NCI-H1092 treated with DMSO at 0.1 percent for 48 hours (cell line): ENCODE measurements around the gene ETAA1.

Experiments used
- DNase-seq: peaks from one replicate; lab custom pipeline; 2025; lab: John Stamatoyannopoulos, UW

The ETAA1 gene

DNA sequence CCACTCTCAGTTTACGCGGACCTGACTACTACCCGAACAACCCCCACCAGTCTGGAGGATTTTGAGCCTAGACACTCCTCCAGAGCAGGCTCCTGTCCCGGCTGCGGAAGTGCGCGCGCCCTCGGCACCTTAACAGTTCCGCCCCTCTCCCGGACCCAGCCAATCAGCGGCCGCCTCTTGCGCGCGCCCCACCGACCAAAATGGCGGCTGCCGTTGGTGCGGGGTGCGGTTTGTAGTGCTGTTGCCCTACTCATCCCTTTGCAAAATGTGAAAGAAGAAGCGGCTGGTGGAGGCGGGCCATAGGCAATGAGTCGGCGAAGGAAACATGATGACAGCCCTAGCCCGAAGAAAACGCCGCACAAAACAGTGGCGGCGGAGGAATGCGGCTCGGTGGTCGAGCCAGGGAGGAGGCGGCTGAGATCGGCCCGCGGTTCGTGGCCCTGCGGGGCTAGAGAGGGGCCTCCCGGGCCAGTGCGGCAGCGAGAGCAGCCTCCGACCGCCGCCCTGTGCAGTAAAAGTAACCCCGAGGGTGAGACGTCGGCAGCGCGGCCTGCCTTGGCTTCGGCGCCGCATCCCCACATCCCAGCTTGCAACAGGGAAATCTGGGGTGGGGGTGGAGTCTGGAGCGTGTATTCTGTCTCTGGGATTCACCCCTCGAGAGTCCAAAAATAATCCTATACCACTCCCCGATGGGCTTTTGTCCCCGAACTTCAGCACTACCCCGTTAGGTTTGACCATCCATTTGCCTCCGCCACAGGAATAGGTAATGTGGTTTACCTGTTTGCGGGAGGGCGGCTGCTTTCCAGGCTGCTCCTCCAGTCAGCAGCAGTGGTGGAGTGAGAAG is at the start of gene ETAA1:
Gene ETAA1 (plus strand): TSS at position 191 of the 844 bp plus-strand sequence. CDS start 116 bp downstream, at position 307.
- peak; percentile 73 for DNase-seq

DNA sequence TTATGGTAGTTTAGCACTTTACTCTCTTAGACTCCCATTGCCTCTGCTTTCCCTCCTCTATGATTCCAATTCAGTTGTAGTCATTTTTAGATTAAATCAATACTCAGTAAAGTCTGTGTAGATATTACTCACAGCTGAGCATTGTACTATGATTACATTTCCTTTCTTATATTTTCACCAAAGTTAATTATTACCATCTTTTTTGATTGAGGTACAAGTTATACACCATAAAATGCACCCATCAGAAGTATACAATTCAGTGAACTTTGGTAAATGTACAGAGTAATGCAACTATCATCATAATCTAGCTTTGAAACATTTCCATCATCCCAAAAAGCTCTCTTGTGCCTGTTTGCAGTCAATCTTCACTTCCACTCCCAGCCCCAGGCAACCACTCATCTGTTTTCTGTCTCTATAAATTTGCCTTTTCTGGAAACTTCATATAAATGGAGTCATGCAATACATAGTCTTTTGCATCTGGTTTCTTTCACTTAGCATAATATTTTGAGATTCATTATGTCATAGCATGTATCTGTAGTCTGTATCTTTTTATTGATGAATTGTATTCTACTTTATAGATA is 30.2 kb upstream of the ETAA1 start:
- DNase-seq, result no peak

DNA sequence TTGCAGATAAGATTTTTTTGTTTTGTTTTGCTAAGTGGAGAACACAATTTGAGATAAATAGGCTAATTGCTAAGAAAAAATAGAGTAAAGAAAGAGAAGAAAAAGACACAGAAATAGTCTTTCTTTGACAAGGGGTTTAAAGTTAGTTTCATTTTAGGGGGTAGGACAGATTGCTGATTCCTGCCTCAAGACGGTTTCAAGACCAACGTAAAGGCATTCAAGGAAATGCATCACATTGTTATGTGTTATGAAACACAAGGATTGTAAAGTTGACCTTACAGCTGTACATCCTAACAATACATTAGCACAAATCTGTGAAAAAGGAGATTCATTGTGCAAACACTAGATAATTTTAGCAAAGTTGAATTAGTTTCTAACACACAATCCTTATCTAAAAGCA is 22.7 kb upstream of the ETAA1 start:
- DNase-seq, result no peak

DNA sequence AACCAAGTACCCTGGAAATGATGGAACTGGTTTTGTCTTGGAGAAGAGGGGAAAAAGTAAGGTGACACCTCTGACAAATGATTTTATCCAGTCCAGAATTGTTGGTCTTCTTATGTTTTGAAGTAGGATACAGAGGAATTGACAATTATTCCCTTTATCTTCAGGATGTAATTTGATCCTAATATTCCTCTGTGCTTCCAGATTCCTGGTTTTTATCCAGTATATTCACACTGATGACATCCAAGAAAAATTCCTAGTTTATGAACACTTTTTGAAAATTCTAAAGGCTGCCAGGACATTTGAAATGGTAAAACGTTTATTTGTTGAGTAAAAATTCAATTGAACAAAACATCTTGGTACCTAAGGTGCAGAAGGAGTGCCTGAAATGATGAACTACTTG is 22.2 kb upstream of the ETAA1 start:
- no peak for DNase-seq

DNA sequence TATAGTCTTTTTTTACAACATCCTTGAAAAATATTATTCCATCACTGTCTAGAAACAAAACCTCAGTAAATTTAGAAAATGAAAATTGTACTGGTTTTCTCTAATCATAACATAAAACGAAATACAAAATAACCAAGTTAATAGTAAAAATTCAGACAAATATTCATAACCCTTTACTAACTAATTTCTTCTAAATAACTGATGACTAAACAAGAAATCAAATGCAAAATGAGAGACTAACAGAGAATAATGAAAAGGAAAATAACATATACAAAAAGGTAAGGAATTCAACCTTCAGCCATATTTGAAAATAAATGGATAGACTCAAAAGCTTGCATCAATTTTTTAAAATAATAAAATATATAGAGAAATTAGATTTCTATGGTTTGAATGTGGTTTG is 18.6 kb upstream of the ETAA1 start:
- no peak for DNase-seq

DNA sequence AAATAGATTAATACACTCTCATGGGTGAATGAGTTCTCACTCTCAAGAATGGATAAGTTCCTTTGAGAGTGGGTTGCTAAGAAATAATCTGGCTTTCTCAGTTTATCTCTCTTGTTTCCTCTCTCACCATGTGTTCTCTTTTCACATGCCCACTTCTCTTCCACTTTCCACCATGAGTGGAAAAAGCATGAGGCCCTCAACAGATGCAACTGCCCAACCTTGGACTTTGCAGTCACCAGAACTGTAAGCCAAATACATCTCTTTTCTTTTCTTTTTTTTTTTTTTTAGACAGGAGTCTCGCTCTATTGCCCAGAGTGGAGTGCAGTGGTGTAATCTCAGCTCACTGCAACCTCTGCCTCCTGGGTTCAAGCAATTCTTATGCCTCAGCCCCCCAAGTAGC is 18.1 kb upstream of the ETAA1 start:
- no peak for DNase-seq

DNA sequence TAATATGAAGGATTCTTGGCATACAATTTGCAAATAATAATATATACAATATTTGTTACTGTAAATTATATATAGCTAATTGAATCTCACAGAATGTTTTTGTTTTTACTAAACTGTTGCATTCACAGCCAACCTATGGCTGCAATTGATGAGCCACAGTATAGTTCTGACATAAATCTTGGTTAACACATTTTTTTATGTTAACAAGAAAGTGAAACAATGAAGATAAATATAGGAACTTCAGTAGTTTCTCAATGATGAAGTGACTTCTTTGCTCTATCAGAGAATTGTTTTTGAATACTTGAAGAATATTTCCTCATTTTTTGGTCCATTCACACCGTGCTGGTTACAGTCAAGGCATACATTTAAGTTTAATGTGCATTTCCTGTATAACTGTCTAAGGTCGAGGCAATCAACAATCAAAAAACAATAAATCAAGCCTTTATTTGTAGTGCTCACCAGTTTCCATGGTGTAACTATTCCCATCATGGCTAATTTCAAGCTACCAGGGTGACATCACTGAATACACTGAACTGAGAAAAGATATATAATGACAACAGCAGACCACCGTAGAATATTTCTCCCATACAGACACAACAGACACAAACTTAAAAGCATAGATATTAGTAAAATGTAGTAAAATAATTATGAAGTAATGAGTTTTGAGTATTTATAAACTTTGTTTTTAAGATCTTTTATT is 12.9 kb upstream of the ETAA1 start:
- no peak for DNase-seq

DNA sequence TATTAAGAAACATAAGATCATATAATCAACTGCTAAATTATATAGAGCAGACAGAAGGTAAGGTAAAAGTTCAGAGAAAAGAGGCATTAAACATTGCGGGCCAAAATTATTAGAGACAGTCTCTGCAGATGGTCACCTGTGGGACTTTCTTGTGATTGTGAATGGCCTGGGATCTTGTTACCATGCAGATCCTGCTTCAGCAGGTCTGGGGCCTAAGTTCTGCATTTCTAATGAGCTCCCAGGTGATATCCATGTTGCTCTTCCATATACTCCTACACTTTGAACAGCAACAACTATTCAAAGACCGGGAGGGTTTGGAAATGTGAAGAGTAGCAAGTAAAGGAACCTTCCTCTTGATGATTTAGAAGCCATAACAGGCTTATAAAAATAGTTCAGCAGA is 8.5 kb upstream of the ETAA1 start:
- DNase-seq, result no peak

DNA sequence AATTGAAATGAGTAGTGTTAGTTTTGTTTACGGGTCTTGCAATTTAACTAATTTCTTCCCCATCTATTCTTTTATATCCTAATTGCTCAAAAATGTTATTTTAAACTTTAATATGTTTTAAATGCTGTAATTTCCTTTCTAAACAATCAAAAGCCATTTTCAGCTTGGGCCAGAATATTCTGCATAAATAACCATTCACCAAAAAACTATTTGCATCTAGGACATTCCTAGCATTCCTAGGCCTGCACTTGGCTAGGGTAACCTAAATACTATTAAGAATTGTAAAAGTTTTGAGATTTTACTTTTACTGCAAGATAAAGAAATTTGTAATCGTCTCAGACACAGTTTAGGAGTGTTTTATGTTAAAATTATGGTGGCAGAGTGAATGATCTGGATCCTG is 7.8 kb upstream of the ETAA1 start:
- DNase-seq, result no peak

- DNase-seq, result no peak
Observed at GRCh38 chr2:67389788-67390187, 7.3 kb upstream of the ETAA1 start.

GRCh38 chr2:67393237-67393636 is 3.9 kb upstream of the ETAA1 start:
- no peak for DNase-seq

DNA sequence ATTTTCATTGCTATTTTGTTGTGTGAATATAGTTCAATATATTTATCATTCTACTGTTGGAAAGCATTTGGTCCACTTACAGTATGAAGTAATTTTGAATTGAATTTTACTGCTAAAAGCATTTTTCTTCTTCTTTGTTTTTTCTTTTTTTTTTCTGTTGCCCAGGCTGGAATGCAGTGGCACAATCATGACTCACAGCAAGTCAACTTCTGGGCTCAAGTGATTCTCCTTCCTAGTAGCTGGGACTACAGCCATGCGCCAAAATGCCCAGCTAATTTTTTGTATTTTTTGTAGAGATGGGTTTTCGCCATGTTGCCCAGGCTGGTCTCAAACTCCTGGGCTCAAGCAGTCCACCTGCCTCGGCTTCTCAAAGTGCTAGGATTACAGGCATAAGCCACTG is 2.4 kb upstream of the ETAA1 start:
- no peak for DNase-seq

GRCh38 chr2:67399144-67399543 is 2.0 kb downstream of the ETAA1 start:
- DNase-seq, result no peak

- DNase-seq, result no peak
Observed at GRCh38 chr2:67399831-67400489, 2.8 kb downstream of the ETAA1 start.

GRCh38 chr2:67400560-67401485 is 3.7 kb downstream of the ETAA1 start:
- DNase-seq, result no peak

GRCh38 chr2:67408346-67408745 is 11.2 kb downstream of the ETAA1 start:
- no peak for DNase-seq

DNA sequence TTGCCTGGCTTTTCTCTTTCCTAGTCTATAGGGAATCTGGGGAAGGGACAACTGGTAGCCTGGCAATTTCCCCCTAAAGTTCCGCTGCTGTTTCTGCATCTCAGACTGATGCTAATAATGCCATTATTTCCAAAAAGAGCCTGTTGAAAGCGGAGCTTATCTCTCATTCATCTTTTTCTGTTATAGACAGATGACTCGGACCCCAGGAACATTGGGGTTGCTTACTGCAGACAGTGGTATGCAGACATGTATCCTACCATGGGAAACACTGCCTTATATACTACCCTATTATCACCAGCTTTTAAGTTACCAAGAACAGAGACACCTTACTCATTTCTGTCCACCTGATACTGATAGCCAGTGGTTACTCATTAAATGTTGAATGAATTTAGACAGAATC is 15.3 kb downstream of the ETAA1 start:
- no peak for DNase-seq

DNA sequence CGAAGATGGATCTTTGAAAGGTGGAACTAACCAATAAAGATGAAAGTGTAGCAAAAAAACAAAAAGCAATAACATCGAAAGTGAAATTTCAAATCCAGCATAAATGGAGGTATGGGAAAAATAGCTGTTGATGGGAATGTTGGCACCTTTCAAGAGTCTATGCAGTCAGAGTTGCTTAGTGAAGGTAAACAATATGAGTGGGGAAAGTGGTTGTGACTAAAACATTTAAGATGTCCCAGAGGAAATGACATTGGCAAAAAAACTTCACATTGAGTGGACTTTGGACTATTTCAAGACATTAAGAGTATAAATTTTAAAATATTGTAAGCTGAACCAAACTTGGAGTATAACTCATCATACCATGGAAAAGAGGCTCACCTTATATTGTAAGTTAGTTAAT is 17.7 kb downstream of the ETAA1 start:
- DNase-seq, result no peak

GRCh38 chr2:67416136-67416535 is 19.0 kb downstream of the ETAA1 start:
- no peak for DNase-seq

DNA sequence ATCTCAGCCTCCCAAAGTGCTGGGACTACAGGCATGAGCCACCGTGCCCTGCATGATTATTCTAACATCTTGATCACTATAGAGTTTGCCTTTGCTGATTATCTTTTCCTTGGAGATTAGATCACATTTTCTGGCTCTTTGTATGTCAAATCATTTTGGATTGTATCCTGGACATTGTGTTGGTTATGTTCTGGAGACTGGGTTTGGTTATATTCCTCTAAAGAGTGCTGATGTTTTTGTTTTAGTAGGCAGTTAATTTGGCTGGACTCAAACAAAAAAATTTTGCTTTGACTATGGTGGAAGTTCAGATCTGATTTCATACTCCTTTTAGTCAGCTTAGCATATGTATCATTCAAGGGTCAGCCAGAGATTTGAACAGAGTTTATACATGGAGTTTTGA is 26.4 kb downstream of the ETAA1 start:
- DNase-seq, result no peak

GRCh38 chr2:67436221-67436620 is 39.1 kb downstream of the ETAA1 start:
- DNase-seq, result no peak

DNA sequence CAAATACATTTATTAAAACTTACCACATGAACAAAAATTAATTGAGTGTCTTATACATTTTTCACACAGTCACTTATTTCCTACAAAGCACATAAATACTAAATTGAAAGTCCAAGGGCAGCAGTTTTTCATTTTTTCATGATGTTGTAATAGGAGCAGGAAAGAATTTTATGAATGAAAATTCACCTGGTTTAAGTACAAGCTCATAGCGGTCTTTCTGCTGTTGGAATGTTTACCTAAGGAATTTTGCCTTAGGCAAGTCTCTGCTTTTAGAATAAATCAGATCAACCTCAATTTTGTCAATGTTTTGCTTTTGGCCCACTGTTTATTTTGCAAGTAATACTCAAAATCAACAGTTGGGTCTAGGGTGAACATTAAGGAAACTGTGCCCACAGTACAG is 40.0 kb downstream of the ETAA1 start:
- no peak for DNase-seq
